ENCODE measurements around the gene NFATC1.

NFATC1 gene

DNA sequence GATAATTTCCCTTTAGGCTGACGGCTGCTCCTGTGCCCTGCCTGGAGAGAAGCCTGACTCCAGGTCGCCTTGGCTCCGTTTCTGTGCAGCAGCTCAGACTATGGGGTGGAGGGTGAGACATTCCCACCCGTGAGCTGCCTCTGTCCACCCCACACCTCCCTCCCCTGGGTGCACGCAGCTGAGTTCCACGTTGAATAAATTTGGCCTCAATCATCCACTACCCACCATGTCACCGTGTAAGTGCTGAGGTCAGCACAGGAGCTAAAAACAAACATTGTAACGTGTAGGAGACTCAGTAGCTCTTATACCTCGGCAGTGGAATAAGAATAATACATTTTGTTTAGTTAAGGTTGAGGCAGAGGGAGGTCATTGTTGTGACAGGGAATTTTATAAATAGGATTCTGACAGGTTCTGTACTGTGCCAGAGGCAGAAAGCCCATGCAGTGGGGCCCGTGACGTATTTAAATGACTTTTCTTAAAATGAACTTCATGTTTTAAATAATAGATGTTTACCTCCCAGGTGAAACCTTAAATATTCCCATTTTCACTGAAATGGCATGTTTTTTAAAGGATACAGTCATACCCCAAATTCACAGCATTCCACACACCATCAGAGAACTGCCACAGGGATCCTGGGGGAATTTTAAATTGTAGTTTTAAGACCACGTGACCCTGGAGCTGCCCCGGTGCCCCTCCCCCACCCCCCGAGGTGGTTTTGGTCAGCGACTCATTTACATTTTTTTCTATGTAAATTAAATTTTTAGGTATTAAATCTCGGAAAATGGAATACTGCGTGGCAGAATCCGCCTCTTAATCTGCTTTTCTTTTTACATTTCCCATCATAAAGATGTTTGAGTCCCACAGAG lies 50.2 kb downstream of the NFATC1 start:
- no peak for DNase-seq

DNA sequence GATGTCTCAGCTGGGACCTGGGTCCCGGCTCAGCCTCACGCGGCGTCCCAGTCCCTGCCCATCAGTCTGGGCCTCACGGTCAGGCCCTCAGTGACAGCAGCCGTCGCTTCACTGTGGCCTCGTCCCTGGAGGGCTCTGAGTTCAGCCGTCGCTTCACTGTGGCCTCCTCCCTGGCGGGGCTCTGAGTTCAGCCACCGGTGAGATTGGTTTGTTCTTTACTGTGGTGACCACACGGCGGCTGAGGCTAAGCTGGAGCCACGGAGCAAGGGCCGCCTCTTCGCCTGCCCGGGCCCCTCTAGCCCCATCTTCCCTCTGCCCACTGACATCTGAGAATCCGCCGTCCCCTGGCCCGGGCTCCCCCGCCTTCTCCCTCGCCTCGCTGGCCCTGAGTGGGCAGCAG lies 51.2 kb downstream of the NFATC1 start:
- no peak for DNase-seq

DNA sequence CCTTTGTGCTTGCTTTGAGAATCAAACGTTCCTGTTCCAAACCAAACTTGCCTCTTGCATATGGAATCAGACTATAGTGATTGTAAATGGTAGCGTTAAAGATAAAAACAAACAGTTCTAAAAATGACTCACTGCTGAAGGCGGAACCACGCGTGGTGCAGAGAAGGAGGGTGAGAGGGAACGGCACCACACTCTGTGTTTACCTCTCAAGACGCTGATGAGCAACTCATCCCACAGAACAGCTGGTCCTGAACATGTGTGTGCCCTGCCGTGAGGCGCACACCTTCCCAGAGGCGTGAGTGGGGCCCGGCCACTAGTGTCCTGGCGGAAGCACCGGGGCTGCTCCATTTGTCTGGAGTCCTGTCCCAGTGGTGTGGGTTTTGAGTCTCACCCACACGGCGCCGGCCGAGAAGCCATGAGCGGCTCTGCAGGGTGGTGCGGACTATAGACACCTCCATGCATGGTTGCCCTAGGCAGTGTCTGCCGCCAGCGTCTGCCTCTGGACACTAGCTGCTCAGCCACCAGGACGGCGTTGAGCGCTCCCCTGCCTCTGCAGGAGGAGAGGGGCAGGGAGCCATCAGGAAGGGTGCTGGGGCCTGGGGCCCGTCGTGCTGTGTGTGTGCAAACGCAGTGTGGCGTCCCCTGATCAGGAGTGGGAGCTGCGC lies 52.1 kb downstream of the NFATC1 start:
- DNase-seq, result no peak

DNA sequence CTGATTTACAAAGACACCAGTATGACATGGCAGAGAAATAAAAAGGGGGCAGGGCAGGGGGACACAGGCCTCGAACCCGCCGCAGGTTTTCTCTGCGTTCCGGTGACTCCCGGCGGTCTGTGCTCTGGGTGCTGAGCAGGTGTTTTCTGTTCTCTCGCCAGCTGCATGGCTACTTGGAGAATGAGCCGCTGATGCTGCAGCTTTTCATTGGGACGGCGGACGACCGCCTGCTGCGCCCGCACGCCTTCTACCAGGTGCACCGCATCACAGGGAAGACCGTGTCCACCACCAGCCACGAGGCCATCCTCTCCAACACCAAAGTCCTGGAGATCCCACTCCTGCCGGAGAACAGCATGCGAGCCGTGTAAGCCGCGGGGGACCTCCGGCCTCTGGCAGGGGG lies 52.9 kb downstream of the NFATC1 start:
- no peak for DNase-seq

GRCh38 chr18:79449551-79450288 lies 54.0 kb downstream of the NFATC1 start:
- DNase-seq, result no peak

- DNase-seq, result no peak
Measured at GRCh38 chr18:79450289-79451080, 54.8 kb downstream of the NFATC1 start.

GRCh38 chr18:79451237-79452125 lies 55.8 kb downstream of the NFATC1 start:
- DNase-seq, result no peak

DNA sequence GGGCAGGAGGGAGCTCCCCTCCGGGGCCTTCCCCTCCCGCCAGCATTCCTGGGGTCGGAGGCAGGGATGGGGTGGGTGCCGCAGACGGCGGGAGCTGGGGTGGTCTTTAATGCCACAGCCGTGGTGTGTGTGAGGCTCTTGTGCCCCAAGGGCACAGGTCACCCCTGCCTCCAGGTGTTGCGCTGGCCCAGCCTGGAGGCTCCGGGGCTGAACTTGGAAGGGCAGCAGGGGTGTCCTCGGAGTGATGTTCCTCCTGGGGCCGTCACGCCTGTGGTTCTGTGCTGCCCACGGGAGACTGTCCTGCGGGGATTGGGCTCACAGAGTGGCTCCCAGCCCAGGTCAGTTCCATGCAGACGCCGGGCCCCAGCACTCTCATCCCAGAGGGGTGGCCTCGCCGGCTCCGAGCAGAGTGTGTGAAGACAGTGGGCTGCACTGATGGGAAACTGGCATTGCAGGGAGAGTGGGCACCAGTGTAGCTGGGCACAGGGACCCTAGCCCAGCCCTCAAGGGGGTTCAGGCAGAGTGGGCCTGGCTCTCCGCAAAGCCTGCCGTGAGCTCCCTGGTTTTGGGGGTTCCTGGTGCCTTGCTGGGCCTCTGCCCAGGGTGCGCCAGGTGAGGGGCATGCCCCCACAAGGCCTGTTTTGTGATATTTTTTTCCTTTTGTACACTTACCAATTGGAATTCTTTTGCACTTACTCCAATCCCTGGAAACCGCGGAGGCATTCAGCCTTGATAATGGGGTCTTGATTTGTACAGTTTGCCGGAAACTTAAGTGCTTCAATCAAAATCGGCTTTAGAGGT lies 56.7 kb downstream of the NFATC1 start:
- no peak for DNase-seq

GRCh38 chr18:79452991-79453645 lies 57.4 kb downstream of the NFATC1 start:
- no peak for DNase-seq

- no peak for DNase-seq
Measured at GRCh38 chr18:79453816-79454735, 58.3 kb downstream of the NFATC1 start.

DNA sequence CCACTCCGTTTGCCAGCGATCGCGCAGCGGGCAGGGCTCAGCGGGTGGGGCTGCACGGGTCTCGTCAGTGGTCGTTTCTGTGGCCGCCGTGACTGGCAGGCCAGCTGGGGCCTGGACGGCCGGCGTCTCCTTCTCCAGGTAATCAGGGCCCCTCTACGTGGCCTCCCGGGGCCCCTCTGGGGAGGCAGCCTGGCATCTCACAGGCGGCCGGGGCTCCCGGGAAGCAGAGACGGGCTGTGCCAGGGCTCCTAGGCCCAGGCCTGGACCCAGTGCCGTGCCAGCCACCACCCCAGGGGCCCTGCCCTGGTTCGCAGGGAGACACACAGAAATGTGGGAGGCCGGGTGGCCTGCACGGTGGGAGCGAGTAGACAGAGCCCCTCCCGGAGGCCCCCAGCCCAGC lies 59.5 kb downstream of the NFATC1 start:
- DNase-seq, result no peak

- no peak for DNase-seq
Measured at GRCh38 chr18:79456105-79456980, 60.6 kb downstream of the NFATC1 start.

DNA sequence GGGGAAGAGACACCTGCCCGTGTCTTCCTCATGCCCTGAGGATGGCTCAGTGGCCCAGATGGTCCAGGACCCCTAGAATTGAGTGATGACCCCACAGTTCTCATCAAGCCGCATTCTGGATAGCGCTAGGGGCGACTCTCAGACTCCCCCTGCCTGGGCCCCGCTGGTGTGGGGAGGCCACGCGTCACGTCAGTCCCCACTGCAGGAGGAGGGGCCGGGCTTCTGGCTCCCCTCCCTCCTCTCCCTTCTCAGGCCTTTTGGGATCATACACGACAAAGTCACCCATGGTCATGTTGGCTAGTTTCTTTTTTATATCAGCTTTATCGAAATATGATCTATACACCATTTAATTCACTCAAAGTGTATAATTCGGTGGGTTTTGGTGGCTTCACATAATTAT lies 61.5 kb downstream of the NFATC1 start:
- no peak for DNase-seq

- no peak for DNase-seq
Measured at GRCh38 chr18:79457652-79458051, 61.9 kb downstream of the NFATC1 start.

GRCh38 chr18:79458131-79458838 lies 62.6 kb downstream of the NFATC1 start:
- no peak for DNase-seq

DNA sequence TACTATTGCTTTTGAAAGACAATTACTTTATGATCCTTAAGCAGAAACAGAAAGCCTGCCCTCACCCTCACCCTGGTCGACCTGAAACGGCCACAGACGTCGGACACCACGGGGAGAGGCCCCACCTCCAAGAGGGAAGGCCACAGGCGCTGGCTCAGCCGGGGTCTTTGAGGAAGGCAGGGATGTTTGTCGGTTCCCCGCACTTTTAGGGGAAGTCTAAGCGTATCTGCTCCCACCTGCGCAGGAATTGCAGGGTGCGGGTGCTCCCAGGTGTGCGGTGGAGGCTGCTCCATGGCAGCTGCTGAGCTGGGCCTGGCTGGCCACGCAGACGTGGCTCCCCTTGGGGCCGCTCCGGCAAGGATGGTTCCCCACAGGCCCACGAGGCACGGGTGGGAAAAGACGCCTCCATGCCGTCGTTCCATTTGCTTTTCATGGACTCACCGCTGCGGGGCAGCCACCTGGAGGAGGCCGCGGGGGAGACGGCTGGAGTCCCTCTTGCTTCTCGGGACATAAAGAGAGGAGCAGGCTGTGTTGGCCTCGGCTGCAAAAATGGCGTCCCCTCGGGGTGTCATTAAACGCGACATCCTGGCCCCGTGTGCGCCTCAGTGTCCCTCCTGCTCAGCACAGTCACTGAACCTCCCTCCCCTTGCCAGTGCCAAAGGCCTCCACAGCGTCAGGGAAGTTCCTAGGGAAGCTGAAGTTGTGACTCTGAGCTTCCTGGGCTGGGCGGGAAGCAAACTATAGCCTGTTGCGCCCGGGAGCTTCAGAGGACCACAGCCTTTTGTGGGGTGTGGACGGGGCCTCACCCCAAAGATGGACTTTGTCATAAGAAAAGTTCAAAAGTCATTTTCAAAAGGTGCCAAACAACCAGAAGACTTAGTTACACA lies 63.4 kb downstream of the NFATC1 start:
- no peak for DNase-seq

Measured in effector CD8-positive, alpha-beta T cell (primary cell).